Transverse colon (tissue), 4 donors: ENCODE measurements around the gene RPTN. TPM values are rescaled to one million over a fixed set of nuclear protein-coding genes. Genes with fewer than 3 reads are reported as not detected.

ENCODE experiments used
- DNase-seq: peaks from one replicate; pipeline ENCODE4 v3.0.0-alpha.2; 2019
- H3K27ac ChIP-seq, 4 donors: fragments of 200-600 bp; sonication (generic); 2 replicates each; pipeline ENCODE4 v1.5.1; 2016 to 2018; ENCODE audit warnings: inconsistent platforms in 4 of 4
- H3K27me3 ChIP-seq: fragments of 200-600 bp; sonication (generic); 2 replicates; pipeline ENCODE4 v1.5.1; 2017; ENCODE audit warnings: inconsistent platforms
- H3K36me3 ChIP-seq, 4 donors: fragments of 200-600 bp; sonication (generic); 2 replicates each; pipeline ENCODE4 v1.5.1; 2017 to 2019; ENCODE audit warnings: inconsistent platforms in 4 of 4
- H3K4me1 ChIP-seq, 4 donors: fragments of 200-600 bp; sonication (generic); 2 replicates each; pipeline ENCODE4 v1.5.1; 2017 to 2020; ENCODE audit warnings: inconsistent platforms in 4 of 4
- H3K4me3 ChIP-seq, 4 donors: fragments of 200-600 bp; sonication (generic); 1 replicate in 1 of 4; 2 replicates in 3 of 4; pipeline versions ENCODE4 v1.5.1 to v1.6.1; 2017 to 2019; ENCODE audit warnings: inconsistent platforms in 4 of 4
- H3K9me3 ChIP-seq, 2 donors: fragments of 200-600 bp; sonication (generic); 2 replicates each; pipeline ENCODE4 v1.5.1; 2017 to 2019; ENCODE audit warnings: inconsistent platforms in 2 of 2
- EP300 ChIP-seq: sonication (generic); formaldehyde crosslinking; IDR thresholded peaks from one replicate; pipeline ENCODE4 v1.6.1; 2017; ENCODE audit warnings: antibody characterized with exemption, low read depth
- POLR2A ChIP-seq: fragments of 450-650 bp; IDR thresholded peaks from one replicate; pipeline ENCODE4 v1.6.1; 2016; ENCODE audit warnings: antibody characterized with exemption, mild to moderate bottlenecking, moderate library complexity
- POLR2AphosphoS5 ChIP-seq, 3 donors: sonication (generic); formaldehyde crosslinking; IDR thresholded peaks; one replicate each; pipeline ENCODE4 v1.6.1; 2016; ENCODE audit warnings: antibody characterized with exemption in 3 of 3
- WGBS, 2 donors: methylation state at CpG; one replicate each; pipeline ENCODE4 v1.1.5; 2018; ENCODE audit warnings: low coverage in 1 of 2; 5-methylcytosine and 5-hydroxymethylcytosine counted together
- in situ Hi-C, 4 donors: fragments of 200-750 bp; cut with MboI; loops; one replicate each; pipeline versions ENCODE4 v1.15.0 to v1.15.1; 2017; ENCODE audit warnings: low sequenced_read_pairs in 3 of 4, low pct_ligation_motif_present in 1 of 4, low pct_unique_long_range_greater_than_20kb in 1 of 4
- intact Hi-C: fragments of 100-400 bp; cut with DNase I; formaldehyde crosslinking; loops from one replicate; pipeline ENCODE4 v1.15.1; 2023; ENCODE audit warnings: low total_unique reads
- total RNA-seq, 4 donors: library from RNA; depleted of rRNA; stranded (reverse); fragments of >200 nt; gene quantifications; one replicate each; pipeline ENCODE4 v1.1.0, GENCODE V29; 2016
- TF ChIP-seq, protein P1 (sequence below), 5 experiments: fragments of 200-600 bp in 3 of 5; fragments of 450-650 bp in 2 of 5; sonication (generic) in 3 of 5; IDR thresholded peaks; 1 replicate in 2 of 5; 2 replicates in 3 of 5; pipeline ENCODE4 v1.5.1; 2016 to 2017; ENCODE audit warnings: antibody characterized with exemption in 5 of 5, inconsistent platforms in 3 of 5, mild to moderate bottlenecking in 2 of 5, moderate library complexity in 1 of 5

RPTN gene
- total RNA-seq, 4 donors from 2014 or later, result not detected

GRCh38 chr1:152179566-152179965 is 20.5 kb upstream of the RPTN start:
- no peak overlapping the region for H3K27ac ChIP-seq
- no peak overlapping the region for H3K4me3 ChIP-seq
- intact Hi-C loops (no loop called here), in situ Hi-C loops (loop anchor here in 2 of 4 donors (25.0 kb wide), 1 partner anchor 283 kb away; no protein-coding TSS in a partner anchor)
- DNase-seq, result no peak
- WGBS, 2 donors, result 84 to 100% methylated on average over 1 of the region's 1 CpG
- H3K4me1 ChIP-seq, result no peaks in the 10 kb centered on the region
- H3K36me3 ChIP-seq, result no peaks in the 10 kb centered on the region
- TF ChIP-seq EP300 (no peak), POLR2AphosphoS5 (IDR thresholded peaks at IDR 0.05) (no peak), POLR2A (no peak)
- TF ChIP-seq, protein P1, sequence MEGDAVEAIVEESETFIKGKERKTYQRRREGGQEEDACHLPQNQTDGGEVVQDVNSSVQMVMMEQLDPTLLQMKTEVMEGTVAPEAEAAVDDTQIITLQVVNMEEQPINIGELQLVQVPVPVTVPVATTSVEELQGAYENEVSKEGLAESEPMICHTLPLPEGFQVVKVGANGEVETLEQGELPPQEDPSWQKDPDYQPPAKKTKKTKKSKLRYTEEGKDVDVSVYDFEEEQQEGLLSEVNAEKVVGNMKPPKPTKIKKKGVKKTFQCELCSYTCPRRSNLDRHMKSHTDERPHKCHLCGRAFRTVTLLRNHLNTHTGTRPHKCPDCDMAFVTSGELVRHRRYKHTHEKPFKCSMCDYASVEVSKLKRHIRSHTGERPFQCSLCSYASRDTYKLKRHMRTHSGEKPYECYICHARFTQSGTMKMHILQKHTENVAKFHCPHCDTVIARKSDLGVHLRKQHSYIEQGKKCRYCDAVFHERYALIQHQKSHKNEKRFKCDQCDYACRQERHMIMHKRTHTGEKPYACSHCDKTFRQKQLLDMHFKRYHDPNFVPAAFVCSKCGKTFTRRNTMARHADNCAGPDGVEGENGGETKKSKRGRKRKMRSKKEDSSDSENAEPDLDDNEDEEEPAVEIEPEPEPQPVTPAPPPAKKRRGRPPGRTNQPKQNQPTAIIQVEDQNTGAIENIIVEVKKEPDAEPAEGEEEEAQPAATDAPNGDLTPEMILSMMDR (IDR thresholded peaks at IDR 0.05), result no peak
- H3K9me3 ChIP-seq, result no peaks in the 10 kb centered on the region
- peaks cover 2% of the 10 kb centered on the region for H3K27me3 ChIP-seq

- no peaks in the 10 kb centered on the region for H3K27me3 ChIP-seq
- H3K4me3 ChIP-seq, result no peak overlapping the region
- H3K27ac ChIP-seq, result no peak overlapping the region
- DNase-seq, result no peak
- intact Hi-C loops (no loop called here), in situ Hi-C loops (no loop called here)
- peaks cover 0 to 4% (median 0%) of the 10 kb centered on the region in 4 donors for H3K4me1 ChIP-seq
- 53 to 63% methylated on average over 2 to 5 of the region's 5 CpGs for WGBS, 2 donors
- no peaks in the 10 kb centered on the region for H3K36me3 ChIP-seq
- TF ChIP-seq EP300 (no peak), POLR2A (no peak), POLR2AphosphoS5 (IDR thresholded peaks at IDR 0.05) (no peak)
- TF ChIP-seq, protein P1 (IDR thresholded peaks at IDR 0.05), result no peak
- H3K9me3 ChIP-seq, result no peaks in the 10 kb centered on the region
Observed at GRCh38 chr1:152170287-152170905, 11.4 kb upstream of the RPTN start.

DNA sequence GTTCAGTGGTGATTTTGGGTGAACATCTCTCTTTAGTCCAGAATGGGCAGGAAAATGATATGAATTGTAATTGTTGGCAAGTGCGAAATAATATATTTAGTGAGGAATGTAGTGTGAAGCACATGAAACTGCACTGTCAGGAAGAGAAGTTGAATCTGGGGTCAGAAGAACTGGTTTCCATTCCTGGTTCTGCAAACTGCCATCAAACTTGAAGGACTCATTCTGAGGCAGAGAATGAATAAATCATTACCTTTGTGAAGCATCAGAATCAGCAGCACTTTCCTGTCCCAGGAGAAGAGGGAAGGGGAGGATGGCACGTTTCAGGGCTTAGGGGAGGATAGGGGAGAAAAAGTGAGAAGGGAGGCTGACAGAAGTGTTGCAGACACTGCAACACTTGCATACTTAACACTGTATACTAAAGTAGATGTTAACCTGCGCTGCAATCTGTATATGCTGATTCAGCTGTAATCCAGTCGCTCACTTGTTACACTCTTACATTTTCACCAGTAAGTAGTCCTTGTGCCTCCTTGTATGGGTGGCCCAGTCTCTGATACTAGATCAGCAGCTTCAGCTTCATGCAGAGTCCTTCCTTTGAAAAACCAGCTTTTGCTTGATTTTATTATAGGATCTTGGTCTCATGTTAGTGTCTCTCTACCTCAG is 10.5 kb upstream of the RPTN start:
- Histone ChIP-seq H3K27me3 (no peaks in the 10 kb centered on the region), H3K4me1 (peaks cover 0 to 4% (median 0%) of the 10 kb centered on the region in 4 donors), H3K4me3 (no peak overlapping the region), H3K36me3 (no peaks in the 10 kb centered on the region), H3K9me3 (no peaks in the 10 kb centered on the region), H3K27ac (no peak overlapping the region)
- WGBS, 2 donors, result 81 to 86% methylated on average over 3 to 4 of the region's 4 CpGs
- TF ChIP-seq, protein P1 (IDR thresholded peaks at IDR 0.05), result no peak
- TF ChIP-seq POLR2A (no peak), EP300 (no peak), POLR2AphosphoS5 (IDR thresholded peaks at IDR 0.05) (no peak)
- intact Hi-C loops, result no loop called here
- in situ Hi-C loops, result no loop called here
- DNase-seq, result no peak

DNA sequence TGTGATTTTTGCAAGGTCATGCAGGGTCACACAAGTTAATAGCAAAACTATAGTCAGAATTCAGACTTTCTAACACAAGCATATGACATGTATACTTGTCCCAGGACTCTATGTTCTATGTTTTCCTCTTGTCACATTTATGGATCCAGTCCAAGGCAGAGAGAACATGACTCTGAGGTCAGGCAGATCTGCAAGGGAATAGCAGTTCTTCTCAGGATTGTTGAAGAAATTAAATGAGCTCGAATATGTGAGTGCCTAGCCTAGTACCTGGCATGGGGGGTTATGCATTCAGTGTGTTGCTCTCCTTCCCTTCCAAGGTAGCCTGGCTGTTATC is 9.5 kb upstream of the RPTN start:
- TF ChIP-seq EP300 (peak; percentile 57), POLR2AphosphoS5 (IDR thresholded peaks at IDR 0.05) (peak in 1 of 3 donors; percentile 16)
- TF ChIP-seq, protein P1 (IDR thresholded peaks at IDR 0.05), result no peak
- Histone ChIP-seq H3K27me3 (no peaks in the 10 kb centered on the region), H3K27ac (no peak overlapping the region), H3K4me1 (peaks cover 0 to 4% (median 0%) of the 10 kb centered on the region in 4 donors), H3K36me3 (no peaks in the 10 kb centered on the region), H3K4me3 (no peak overlapping the region), H3K9me3 (no peaks in the 10 kb centered on the region)
- intact Hi-C loops, result no loop called here
- WGBS, 2 donors, result 59 to 60% methylated on average over 1 of the region's 1 CpG
- DNase-seq, result no peak
- in situ Hi-C loops, result no loop called here
